Activated CD4-positive, alpha-beta T cell treated with anti-CD3 and anti-CD28 coated beads, Interleukin-2, amount 50 U/mL, for 24 hours (primary cell): ENCODE results near the gene GDA.
"Not testable (repeated sequence)": the region's sequence is repeated elsewhere in the genome, so short reads cannot be mapped to it uniquely, and the experiment has no call there.

Experiments
- DNase-seq, 2 donors: peaks; one replicate each; pipeline ENCODE4 v3.0.0-alpha.2; 2020; ENCODE audit warnings: low read depth in 1 of 2, low spot score in 1 of 2

Gene GDA

GRCh38 chr9:72204062-72204461 lies 54.8 kb downstream of the GDA start:
- no peak for DNase-seq

GRCh38 chr9:72205513-72205912 lies 56.3 kb downstream of the GDA start:
- DNase-seq = no peak

GRCh38 chr9:72207278-72207677 lies 58.0 kb downstream of the GDA start:
- no peak for DNase-seq

GRCh38 chr9:72210522-72210921 lies 61.3 kb downstream of the GDA start:
- no peak for DNase-seq

- no peak for DNase-seq
Measured at GRCh38 chr9:72211047-72211446, 61.8 kb downstream of the GDA start.

- no peak for DNase-seq
Measured at GRCh38 chr9:72213906-72214305, 64.7 kb downstream of the GDA start.

GRCh38 chr9:72217306-72217842 lies 68.1 kb downstream of the GDA start:
- DNase-seq = no peak

GRCh38 chr9:72220589-72220988 lies 71.3 kb downstream of the GDA start:
- DNase-seq = no peak

- DNase-seq = no peak
Measured at GRCh38 chr9:72226146-72226812, 77.0 kb downstream of the GDA start.

GRCh38 chr9:72228282-72228681 lies 79.0 kb downstream of the GDA start:
- no peak for DNase-seq

- no peak for DNase-seq
Measured at GRCh38 chr9:72232778-72233177, 83.5 kb downstream of the GDA start.

- DNase-seq = no peak
Measured at GRCh38 chr9:72247549-72247948, 98.3 kb downstream of the GDA start.

GRCh38 chr9:72251589-72251988 lies 102.3 kb downstream of the GDA start:
- no peak for DNase-seq

- DNase-seq = no peak
Measured at GRCh38 chr9:72254901-72255545, 105.8 kb downstream of the GDA start.

GRCh38 chr9:72255569-72255968 lies 106.3 kb downstream of the GDA start:
- DNase-seq = no peak

- DNase-seq = no peak
Measured at GRCh38 chr9:72256931-72257330, 107.7 kb downstream of the GDA start.

- DNase-seq = no peak
Measured at GRCh38 chr9:72257814-72258213, 108.6 kb downstream of the GDA start.

GRCh38 chr9:72262063-72262462 lies 112.8 kb downstream of the GDA start:
- no peak for DNase-seq

- no peak for DNase-seq
Measured at GRCh38 chr9:72263572-72263971, 114.3 kb downstream of the GDA start.

GRCh38 chr9:72268961-72269360 lies 119.7 kb downstream of the GDA start:
- no peak for DNase-seq

- DNase-seq = not testable (repeated sequence)
Measured at GRCh38 chr9:72270359-72270758, 121.1 kb downstream of the GDA start.

- peak in 1 of 2 donors; percentile 44 for DNase-seq
Measured at GRCh38 chr9:72271613-72272478, 122.6 kb downstream of the GDA start.
